Right lobe of liver (tissue), 6 donors: ENCODE measurements around the gene TRAPPC12. TPM values are rescaled to one million over a fixed set of nuclear protein-coding genes. Genes with fewer than 3 reads are reported as not detected.

Experiments used
- ATAC-seq, 4 donors: fragments of 200-7000 bp; cut with Tn5 transposase; one replicate each; pipeline ENCODE4 v1.9.1; 2020; ENCODE audit warnings: mild to moderate bottlenecking in 4 of 4, moderate library complexity in 4 of 4
- DNase-seq, 3 donors: peaks; one replicate each; pipeline ENCODE4 v3.0.0-alpha.2; 2020
- H3K27ac ChIP-seq, 3 donors: fragments of 200-600 bp; one replicate each; pipeline ENCODE4 v1.8.0; 2022
- H3K27me3 ChIP-seq, 2 donors: fragments of 200-600 bp; one replicate each; pipeline ENCODE4 v1.8.0; 2022
- H3K36me3 ChIP-seq, 4 donors: fragments of 200-600 bp; sonication (generic) in 1 of 4; one replicate each; pipeline versions ENCODE4 v1.5.1 to v1.8.0; 2017 to 2022; ENCODE audit warnings: control low read depth in 1 of 4
- H3K4me1 ChIP-seq, 4 donors: fragments of 200-600 bp; sonication (generic) in 1 of 4; one replicate each; pipeline versions ENCODE4 v1.5.1 to v1.8.0; 2017 to 2022; ENCODE audit warnings: control low read depth in 1 of 4
- H3K4me3 ChIP-seq, 3 donors: fragments of 200-600 bp; one replicate each; pipeline ENCODE4 v1.8.0; 2022
- H3K9me3 ChIP-seq, 4 donors: fragments of 200-600 bp; sonication (generic) in 1 of 4; one replicate each; pipeline versions ENCODE4 v1.5.1 to v1.8.0; 2017 to 2022; ENCODE audit warnings: control low read depth in 1 of 4
- POLR2A ChIP-seq: fragments of 450-650 bp; IDR thresholded peaks from one replicate; pipeline ENCODE4 v1.6.1; 2017; ENCODE audit warnings: antibody characterized with exemption, mild to moderate bottlenecking
- WGBS: methylation state at CpG from one replicate; pipeline ENCODE4 v1.1.6; 2018; ENCODE audit warnings: low coverage, low lambda C conversion rate; ENCODE audit not compliant: insufficient coverage; ENCODE audit errors: missing lambda C conversion rate; 5-methylcytosine and 5-hydroxymethylcytosine counted together
- intact Hi-C, 2 donors: fragments of 100-400 bp; cut with DNase I; formaldehyde crosslinking; loops; one replicate each; pipeline versions ENCODE4 v1.11.2 to v1.14.1; 2022
- total RNA-seq, 6 experiments: library from RNA; depleted of rRNA in 2 of 6; stranded (reverse); fragments of >200 nt in 2 of 6; fragmentation: NEBNext Ultra II Directional in 3 of 6; extraction: Animal tissue kit (Norgen Biotek cat#: 25700) in 3 of 6; gene quantifications; one replicate each; pipeline versions ENCODE4 v1.1.0 to v1.2.4, GENCODE V29; 2016 to 2023
- TF ChIP-seq, protein P1 (sequence below), 4 donors: fragments of 200-600 bp in 3 of 4; fragments of 450-650 bp in 1 of 4; IDR thresholded peaks; one replicate each; pipeline versions ENCODE4 v1.5.1 to v1.8.0; 2016 to 2022; ENCODE audit warnings: antibody characterized with exemption in 4 of 4, mild to moderate bottlenecking in 2 of 4
- donor health status: DM: no; HTN: yes; CAD: no.
- donor health status: DM: no; HTN: no; CAD: no.
- donor health status: DM: no; HTN: no; CAD: no.
- donor health status: DM: no; HTN: yes; CAD: no.
- donor health status: DM: no; HTN: yes; CAD: no.

Gene TRAPPC12
- total RNA-seq, 6 experiments from 2014 or later: 39.2 to 92.4 (median 47.8) TPM

DNA sequence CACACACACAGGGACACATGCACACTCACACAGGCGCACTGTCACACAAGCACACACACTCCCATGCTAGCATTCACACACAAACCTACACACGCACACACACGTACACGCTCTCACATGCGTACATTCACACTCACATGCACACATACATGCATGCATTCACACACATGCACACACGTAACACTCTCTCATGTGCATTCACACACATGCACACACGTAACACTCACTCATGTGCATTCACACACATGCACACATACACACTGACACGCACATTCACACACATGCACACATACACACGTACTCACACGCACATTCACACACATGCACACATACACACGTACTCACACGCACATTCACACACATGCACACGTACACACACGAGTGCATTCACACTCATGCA lies 123.6 kb downstream of the TRAPPC12 start:
- peaks cover 6 to 91% (median 37%) of the 10 kb centered on the region in 4 donors for H3K36me3 ChIP-seq
- TF ChIP-seq, protein P1, sequence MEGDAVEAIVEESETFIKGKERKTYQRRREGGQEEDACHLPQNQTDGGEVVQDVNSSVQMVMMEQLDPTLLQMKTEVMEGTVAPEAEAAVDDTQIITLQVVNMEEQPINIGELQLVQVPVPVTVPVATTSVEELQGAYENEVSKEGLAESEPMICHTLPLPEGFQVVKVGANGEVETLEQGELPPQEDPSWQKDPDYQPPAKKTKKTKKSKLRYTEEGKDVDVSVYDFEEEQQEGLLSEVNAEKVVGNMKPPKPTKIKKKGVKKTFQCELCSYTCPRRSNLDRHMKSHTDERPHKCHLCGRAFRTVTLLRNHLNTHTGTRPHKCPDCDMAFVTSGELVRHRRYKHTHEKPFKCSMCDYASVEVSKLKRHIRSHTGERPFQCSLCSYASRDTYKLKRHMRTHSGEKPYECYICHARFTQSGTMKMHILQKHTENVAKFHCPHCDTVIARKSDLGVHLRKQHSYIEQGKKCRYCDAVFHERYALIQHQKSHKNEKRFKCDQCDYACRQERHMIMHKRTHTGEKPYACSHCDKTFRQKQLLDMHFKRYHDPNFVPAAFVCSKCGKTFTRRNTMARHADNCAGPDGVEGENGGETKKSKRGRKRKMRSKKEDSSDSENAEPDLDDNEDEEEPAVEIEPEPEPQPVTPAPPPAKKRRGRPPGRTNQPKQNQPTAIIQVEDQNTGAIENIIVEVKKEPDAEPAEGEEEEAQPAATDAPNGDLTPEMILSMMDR (IDR thresholded peaks at IDR 0.05): no peak
- no peak for TF ChIP-seq POLR2A
- DNase-seq (peak in 1 of 3 donors; percentile 17), ATAC-seq (no peak)
- H3K27me3 ChIP-seq: no peaks in the 10 kb centered on the region
- H3K27ac ChIP-seq: no peak overlapping the region
- H3K4me1 ChIP-seq: peaks cover 0 to 35% (median 3%) of the 10 kb centered on the region in 4 donors
- H3K4me3 ChIP-seq: no peak overlapping the region
- WGBS: 100% methylated on average over 10 of the region's 14 CpGs
- intact Hi-C loops: no loop called here
- H3K9me3 ChIP-seq: no peaks in the 10 kb centered on the region

DNA sequence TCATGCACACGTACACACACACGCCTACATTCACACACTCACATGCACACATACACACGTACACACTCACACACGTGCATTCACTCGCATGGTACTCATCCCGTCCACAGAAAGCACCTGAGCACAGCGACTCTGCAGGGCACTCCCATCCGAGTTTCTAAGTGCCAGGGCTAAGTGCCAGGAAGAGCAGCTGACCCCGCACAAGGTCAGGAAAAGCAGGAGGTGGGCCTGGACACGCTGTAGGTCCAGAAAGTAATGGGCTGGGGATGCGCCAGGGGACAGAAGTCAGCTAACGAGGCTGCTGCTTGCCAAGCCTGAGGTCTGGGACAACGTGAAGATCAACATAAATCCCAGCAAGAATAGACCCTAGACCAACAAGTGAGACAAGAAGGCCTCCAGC lies 124.0 kb downstream of the TRAPPC12 start:
- H3K36me3 ChIP-seq: peaks cover 2 to 91% (median 35%) of the 10 kb centered on the region in 4 donors
- ATAC-seq (peak in 2 of 4 donors; percentile 26 to 44), DNase-seq (peak in 2 of 3 donors; percentile 52 to 57)
- intact Hi-C loops: no loop called here
- H3K4me3 ChIP-seq: no peak overlapping the region
- no peak for TF ChIP-seq POLR2A
- TF ChIP-seq, protein P1 (IDR thresholded peaks at IDR 0.05): no peak
- WGBS: 61% methylated on average over 11 of the region's 13 CpGs
- peaks cover 0 to 35% (median 3%) of the 10 kb centered on the region in 4 donors for H3K4me1 ChIP-seq
- no peaks in the 10 kb centered on the region for H3K9me3 ChIP-seq
- no peak overlapping the region for H3K27ac ChIP-seq
- H3K27me3 ChIP-seq: no peaks in the 10 kb centered on the region

DNA sequence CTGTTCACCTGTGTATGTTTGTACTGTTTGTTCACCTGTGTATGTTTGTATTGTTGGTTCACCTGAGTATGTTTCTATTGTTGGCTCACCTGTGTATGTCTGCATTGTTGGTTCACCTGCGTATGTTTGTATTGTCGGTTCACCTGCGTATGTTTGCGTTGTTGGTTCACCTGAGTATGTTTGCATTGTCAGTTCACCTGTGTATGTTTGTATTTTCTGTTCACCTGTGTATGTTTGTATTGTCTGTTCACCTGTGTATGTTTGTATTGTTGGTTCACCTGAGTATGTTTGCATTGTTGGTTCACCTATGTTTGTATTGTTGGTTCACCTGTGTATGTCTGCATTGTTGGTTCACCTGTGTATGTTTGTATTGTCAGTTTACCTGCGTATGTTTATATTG lies 125.2 kb downstream of the TRAPPC12 start:
- Histone ChIP-seq H3K27me3 (no peaks in the 10 kb centered on the region), H3K36me3 (peaks cover 0 to 88% (median 27%) of the 10 kb centered on the region in 4 donors), H3K4me3 (no peak overlapping the region), H3K9me3 (no peaks in the 10 kb centered on the region), H3K27ac (no peak overlapping the region), H3K4me1 (peaks cover 0 to 35% (median 3%) of the 10 kb centered on the region in 4 donors)
- 64% methylated on average over 5 of the region's 5 CpGs for WGBS
- DNase-seq (no peak), ATAC-seq (no peak)
- TF ChIP-seq, protein P1 (IDR thresholded peaks at IDR 0.05): no peak
- intact Hi-C loops: no loop called here

DNA sequence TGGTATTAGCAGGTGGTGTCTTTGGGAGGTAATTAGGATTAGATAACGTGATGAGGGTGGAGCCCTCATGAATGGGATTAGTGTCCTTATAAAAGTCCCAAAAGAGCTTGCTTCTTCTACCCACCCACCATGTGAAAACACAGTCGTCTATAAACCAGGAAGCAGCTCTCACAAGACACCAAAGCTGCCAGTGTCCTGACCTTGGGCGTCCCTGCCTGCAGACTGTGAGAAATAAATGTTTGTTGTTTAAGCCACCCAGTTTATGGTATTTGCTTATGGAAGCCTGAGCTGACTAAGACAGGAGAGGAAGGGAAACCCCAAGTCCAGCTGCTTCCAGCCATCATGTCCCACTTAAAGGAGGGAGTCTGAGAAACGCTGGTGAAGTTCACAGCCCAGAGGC lies 126.3 kb downstream of the TRAPPC12 start:
- peak in 1 of 3 donors; percentile 16 for DNase-seq
- 70% methylated on average over 4 of the region's 4 CpGs for WGBS
- peaks cover 0 to 88% (median 20%) of the 10 kb centered on the region in 4 donors for H3K36me3 ChIP-seq

More for the DNA sequence above, 126.3 kb downstream of the TRAPPC12 start:
- Histone ChIP-seq H3K4me3 (no peak overlapping the region), H3K9me3 (no peaks in the 10 kb centered on the region), H3K27ac (no peak overlapping the region), H3K27me3 (no peaks in the 10 kb centered on the region), H3K4me1 (peaks cover 0 to 35% (median 3%) of the 10 kb centered on the region in 4 donors)
- intact Hi-C loops: no loop called here
- ATAC-seq: peak in 2 of 4 donors; percentile 39 to 56
- TF ChIP-seq, protein P1 (IDR thresholded peaks at IDR 0.05): no peak
- TF ChIP-seq POLR2A: no peak
